ENCODE data around the gene PF4V1.
"Not testable (repeated sequence)": the region's sequence is repeated elsewhere in the genome, so short reads cannot be mapped to it uniquely, and the experiment has no call there.

Gene PF4V1

DNA sequence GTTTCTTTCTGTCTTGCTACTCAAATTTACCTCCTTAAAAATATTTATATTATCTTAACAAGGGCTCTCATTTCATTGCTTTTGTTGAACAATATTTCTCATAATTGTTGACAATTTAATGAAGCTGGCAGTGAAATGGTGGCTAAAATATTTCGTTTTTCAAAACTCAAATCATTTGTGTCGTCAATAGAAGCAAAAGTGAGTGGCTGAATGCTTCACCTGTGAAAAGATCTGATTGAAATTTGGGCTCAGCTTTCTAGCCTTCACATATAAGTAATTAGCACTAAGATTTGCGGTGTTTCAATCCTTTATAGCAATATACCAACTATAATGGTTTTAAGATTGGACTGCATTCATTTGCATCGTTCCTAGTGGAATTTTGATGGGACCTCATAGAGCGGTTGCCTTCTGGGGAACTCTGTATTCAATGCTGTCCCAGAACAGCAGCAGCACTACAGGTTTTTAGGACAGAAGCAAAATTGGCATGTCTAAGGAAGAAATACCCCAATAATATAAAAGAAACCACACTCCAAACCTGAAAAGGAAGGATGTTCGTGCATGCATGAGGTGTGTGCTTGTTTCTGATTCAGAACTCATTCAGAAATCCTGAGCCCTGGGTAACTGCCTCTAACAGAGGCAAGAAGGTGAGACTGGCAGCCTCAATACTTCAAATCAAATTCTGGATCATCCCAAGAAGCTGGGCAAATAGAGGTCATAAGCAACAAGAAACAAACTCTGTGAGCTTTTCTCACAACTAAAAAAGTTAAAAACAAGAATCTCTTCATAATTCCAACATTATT lies 18.6 kb downstream of the PF4V1 start:
- DNase-seq = no peak

DNA sequence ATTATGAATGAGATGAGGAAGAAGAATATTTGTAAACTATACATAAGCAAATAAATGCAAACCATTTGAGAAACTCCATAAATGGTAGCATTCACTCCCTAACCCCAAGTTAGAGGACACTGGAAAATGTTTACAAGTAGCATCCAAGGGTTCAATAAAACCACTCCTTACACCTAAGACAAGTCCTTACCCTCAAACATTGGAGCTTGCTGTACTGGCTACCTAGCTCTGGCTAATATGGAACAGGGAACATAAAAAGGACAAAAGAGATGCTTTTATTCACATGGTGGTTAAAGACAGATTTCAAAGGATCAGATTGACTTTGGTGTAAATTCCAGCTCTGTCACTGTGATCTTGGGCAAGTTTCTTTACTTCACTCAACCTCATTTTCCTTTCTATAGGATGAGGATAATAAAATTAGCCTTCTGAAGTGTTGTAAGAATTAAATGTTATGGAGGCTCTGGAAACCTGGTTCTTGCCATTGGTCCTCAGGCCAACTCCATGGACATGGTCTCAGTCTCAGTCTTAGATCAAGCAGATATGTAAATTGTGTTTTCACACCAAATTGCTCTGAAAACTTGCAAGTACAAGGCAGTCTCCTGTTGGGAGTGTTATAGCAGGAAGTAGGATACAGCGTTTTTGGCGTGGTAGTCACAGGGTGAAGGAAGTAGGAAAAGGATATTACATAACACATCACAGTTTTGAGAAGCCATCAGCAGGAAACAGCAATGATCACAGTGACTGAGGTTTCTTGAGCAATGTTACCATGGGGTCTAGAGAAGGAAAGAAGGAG lies 19.4 kb downstream of the PF4V1 start:
- DNase-seq = no peak

GRCh38 chr4:73874386-73874785 lies 21.3 kb downstream of the PF4V1 start:
- no peak for DNase-seq

DNA sequence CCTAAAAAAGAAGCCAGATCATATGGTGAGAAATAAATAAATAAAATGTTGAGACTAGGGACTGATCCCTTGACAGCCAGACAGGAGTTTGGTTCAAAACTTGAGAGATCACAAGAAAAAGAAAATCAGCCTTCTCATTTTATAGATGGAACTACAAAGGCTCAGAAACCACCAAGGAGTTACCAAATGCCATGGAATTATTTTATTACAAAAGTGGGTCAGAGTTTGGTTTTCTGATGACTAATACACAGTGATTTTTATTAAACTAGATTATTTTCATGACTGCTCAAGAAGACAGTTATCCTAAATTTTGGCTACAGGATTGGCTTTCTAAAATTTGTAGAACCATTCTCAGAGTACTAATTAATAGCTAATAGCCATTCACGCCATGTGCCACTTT lies 22.3 kb downstream of the PF4V1 start:
- DNase-seq = no peak

DNA sequence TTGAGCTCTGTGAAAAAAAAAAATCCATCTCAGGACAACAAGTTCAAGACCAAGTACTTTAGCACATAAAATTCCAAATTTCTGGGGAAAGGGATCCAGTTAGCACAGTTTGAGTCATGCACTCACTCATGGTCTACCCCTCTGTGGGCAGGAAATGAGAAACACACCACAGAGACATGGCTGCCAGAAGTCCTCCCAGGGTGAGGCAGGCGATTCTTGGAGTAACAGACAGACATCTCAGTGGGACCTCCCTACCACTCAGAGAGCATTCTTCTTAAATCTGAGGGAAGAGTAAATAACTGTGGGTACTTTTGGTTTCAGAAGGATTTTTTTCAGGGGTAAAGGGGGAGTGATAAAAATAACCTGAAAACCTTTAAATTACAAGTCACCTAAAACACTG lies 30.2 kb downstream of the PF4V1 start:
- no peak for DNase-seq

DNA sequence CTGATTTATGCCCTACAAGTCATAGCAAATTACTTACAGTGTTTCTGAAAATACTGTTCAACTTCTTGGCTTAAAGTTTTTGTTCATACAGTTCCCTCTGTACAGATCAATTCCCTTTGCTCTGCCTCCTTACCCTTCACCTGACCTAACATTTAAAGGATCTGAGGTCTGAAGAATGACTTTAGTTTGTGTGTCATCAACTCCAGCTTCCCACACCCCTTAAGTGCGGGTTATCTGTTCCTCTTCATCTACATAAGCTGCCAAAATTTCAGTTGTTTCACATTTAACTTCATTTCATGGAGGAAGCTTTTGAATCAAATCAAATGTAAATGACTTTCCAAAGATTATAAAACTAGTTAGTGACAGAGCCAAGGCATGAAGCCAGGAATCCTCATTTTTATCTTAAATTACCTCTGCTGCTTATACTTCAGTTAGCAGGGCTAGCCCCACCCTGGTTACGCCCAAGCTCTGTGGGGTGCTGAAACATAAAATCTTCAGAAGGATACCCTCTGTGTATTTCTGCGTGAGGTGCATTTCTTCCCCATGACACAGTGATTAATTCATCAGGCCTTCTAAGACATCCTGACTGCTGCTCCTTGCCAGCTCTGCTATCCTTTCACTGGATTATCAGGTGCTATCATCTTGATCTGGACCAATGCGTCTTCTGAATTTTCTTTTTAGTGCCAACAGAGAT lies 32.6 kb downstream of the PF4V1 start:
- no peak for DNase-seq

DNA sequence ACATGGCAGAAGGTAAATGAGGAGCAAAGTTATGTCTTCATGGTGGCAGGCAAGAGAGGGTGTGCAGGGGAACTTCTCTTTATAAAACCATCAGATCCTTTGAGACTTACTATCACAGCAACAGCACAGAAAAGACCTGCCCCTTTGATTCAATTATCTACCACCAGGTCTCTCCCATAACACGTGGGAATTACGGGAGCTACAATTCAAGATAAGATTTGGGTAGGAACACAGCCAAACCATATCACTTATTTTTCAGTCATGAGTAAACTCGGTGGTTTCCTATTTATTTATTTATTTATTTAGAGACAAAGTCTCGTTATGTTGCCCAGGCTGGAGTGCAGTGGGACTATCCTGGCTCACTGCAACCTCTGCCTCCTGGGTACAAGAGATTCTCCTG lies 38.2 kb downstream of the PF4V1 start:
- no peak for DNase-seq

DNA sequence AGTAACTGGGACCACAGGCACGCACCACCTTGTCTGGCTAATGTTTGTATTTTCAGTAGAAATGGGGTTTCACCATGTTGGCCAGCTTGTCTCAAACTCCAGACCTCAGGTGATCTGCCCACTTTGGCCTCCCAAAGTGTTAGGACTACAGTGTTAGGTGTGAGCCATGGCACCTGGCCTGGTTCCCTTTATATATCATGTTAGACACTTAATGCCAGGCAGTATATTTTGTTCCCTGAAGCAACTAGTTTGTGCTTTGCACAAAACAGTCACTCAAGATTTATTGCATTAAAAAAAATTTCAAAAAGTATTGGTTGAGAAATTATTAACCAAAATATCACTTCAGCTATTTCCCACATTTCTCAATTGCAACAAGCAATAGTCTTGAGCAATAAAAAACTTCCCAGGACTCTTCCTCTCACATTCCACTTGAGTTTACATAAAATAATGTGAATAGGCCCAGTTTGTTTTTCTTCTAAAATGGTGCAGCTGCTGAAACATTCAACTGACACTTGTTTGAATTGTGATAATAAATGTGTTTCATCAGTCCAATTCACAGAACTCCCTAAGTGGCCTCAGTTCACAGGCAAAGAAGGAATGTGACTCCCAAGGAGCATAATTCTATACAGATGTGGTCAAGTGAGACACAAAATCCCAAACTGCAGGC lies 38.8 kb downstream of the PF4V1 start:
- no peak for DNase-seq

DNA sequence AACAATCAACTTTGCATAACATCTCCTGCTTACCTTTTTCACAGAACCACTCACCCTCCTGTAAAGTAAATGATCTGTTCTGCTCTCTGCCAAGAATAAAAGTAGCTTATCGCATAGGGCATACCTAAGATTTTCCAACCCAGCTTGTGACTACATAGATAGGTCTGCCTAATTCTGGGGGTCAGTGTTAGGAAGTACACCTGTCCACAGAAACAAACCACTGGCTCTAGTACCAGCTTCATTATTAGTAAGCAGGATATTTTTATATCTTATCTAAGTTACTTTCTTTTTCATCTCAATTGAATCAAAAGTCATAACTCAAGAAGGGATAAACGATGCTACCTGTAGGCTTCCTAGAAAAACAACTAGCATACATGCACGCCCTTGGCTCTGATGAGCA lies 39.9 kb downstream of the PF4V1 start:
- DNase-seq = no peak

DNA sequence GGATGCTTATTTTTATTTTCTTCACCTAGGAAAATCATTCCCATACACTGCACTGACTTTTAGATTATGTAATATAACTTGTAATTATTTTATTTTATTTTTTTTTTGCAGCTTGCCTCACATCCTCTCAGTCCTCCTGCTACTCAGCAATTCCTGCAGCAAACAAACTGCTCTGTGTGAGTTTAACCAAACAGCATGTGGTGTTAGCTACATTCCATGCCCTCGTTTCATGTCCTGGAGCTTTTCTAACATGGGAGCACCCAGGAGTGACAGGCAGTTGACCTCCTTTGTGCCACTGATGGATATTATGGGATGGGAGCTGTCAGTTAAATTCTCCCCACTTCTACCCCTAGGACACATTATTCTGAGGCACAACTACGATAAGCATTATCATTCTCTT lies 40.9 kb downstream of the PF4V1 start:
- no peak for DNase-seq

DNA sequence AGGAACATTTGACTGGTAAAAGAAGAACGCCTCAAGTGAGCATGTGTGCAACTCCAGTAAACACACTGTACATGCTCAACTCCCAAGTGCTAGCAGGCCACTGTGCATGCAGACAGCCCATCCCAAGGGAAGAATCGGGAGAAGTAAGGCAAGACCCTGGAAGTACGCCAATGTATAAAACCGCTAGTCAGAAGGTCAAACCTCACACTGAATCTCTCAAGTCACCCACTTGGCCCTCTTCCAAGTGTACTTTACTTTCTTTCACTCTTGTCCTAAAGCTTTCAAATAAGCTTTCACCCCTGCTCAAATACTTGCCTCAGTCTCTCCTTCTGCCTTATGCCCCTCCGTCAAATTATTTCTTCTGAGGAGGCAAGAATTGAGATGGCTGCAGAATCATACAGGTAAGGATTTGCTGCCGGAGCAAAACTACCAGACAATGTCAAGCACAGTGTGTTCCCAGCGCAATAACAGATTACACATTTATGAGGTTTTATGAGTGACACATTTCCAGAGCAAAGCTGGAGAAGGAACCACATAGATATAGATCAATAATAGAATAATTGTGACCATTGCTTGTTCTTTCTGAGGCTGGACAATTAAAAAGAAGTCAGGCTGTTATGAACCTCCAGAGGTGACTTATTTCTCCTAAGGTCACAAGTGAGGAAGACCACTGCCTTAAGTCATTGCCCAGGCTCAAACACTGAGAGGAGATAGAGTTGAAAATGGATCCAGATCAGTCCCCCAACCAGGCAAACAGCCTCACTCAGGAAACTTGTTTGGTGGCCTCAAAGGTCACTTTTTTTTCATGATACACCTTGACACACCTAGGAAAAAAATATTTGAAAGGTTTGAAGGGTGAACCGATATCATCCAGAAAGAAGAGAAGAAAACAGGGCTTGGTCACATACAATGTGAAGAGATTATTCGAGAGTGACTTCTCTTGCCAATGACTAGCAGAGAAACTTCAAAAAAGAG lies 42.4 kb downstream of the PF4V1 start:
- no peak for DNase-seq

GRCh38 chr4:73896416-73896815 lies 43.3 kb downstream of the PF4V1 start:
- no peak for DNase-seq

DNA sequence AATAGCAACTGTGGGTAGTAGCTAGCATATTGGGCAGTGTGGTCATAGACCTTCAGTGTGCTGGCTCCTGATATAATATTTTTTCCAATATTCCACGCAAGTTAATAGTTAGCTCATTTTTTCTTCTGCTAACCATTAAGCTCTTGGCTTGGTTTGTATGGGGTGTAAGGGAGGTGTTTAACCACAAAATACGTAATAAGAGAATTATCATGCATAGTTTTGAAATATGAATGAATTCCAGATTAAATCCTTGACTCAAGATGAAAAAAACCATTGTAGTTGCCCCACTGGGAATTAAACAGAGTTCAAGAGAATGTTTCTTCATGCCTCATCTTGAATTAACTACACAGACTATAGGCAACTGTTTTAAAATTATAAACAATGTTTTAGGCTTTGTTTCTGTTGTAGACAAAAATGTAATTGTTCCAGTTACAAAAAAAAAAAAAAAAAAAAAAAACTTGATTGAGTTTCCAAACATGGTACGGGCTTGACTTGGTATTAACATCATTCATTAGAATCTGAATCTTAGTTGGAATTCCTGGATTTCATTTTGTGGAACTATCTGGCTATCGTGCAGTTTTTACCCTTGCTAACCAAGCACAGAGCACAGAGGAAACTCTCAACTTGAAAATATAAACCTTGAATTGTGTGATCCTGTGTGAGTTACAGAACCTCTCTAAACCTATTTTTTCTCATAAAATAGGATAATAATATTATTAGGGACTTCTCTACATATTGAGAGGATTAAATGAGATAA lies 44.5 kb downstream of the PF4V1 start:
- no peak for DNase-seq

GRCh38 chr4:73899338-73899737 lies 46.2 kb downstream of the PF4V1 start:
- not testable (repeated sequence) for DNase-seq

DNA sequence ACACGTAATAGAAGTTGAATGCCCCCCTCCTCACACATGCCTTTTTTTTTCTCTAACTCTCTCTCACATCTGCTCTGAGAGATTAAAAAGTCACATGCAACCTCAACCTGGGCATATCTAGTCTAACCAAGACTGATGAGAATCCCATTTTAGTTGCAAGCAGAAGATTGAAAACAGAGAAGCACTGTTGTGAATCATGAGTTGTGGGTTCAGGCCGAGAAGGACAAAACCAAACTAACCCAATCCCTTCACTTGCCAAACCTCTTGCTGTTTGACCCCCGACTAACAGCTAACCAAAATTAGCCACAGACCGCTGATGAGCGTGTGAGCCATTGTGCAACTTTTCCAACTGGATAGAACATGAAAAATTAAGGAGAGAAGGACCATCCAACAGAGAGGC lies 47.9 kb downstream of the PF4V1 start:
- no peak for DNase-seq

- DNase-seq = no peak
Measured at GRCh38 chr4:73902038-73902637, 49.0 kb downstream of the PF4V1 start.

DNA sequence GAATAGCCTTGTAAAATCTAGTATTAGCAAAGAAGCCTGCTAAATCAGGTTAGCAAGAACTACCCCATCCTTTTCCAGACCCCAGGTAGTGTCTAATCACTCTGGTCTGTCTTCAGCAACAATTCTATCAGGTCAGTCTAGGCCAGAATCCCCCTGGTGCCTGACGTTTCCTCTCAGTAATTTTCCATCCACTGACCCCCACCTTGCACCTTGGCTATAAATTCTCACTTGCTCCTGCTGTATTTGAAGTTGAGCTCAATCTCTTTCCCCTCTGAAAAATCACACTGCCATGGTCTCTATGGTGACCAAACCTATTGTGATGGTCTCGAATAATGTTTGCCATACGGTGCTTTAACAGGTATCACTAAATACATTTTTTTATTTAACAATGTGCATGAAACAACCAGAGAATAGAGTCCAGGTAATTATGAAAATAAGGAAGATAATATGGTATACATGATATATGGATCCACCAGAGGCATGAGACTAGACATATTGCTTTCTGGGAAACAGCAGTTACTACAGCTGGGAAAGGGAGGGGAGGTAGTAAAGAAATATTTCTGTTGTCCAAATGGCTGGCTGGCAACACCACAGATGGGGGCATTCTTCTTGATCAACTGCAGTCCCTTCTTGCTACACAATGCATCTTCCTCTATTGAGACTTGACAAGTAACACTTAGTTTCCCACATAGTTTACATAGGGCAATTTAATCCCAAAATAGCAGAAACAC lies 49.9 kb downstream of the PF4V1 start:
- no peak for DNase-seq

Measured in activated CD4-positive, alpha-beta T cell treated with anti-CD3 and anti-CD28 coated beads, Interleukin-10, Interleukin-2, amounts not matched to agents 100 ng/mL and 50 ng/mL, durations not matched to agents 16 hours and 8 hours (primary cell).